NB4 (cell line): ENCODE data around the gene ZNF548.

ENCODE experiments used
- DNase-seq: peaks from one replicate; pipeline ENCODE4 v3.0.0; 2010; ENCODE audit warnings: low read depth
- H3K4me3 ChIP-seq: one replicate; pipeline ENCODE4 v1.5.1; 2011; ENCODE audit warnings: mild to moderate bottlenecking, low read depth, low read length, moderate library complexity
- CTCF ChIP-seq: IDR thresholded peaks from one replicate; pipeline ENCODE4 v1.5.1; 2012; ENCODE audit warnings: low read depth, low read length
- MAX ChIP-seq: IDR thresholded peaks from 2 replicates; pipeline ENCODE4 v1.6.1; 2011; ENCODE audit warnings: low read depth, low read length
- MYC ChIP-seq: IDR thresholded peaks from 2 replicates; pipeline ENCODE4 v1.6.1; 2011; ENCODE audit warnings: low read depth, low read length
- POLR2A ChIP-seq: IDR thresholded peaks from 2 replicates; pipeline ENCODE4 v1.6.1; 2011; ENCODE audit warnings: mild to moderate bottlenecking; ENCODE audit not compliant: insufficient read length; ENCODE audit errors: extremely low read depth

The ZNF548 gene

GRCh38 chr19:57389730-57390598 lies at the start of gene ZNF548:
Gene ZNF548, plus strand, starts transcription at chr19:57389854. Its CDS starts 246 bp downstream, at chr19:57390100.
- peak within 1 kb of the TSS; percentile 82 for H3K4me3 ChIP-seq
- peak; percentile 37 for TF ChIP-seq POLR2A
- TF ChIP-seq MAX: peak; percentile 49; the same call in 1 of the 2 replicates
- TF ChIP-seq CTCF: no peak
- TF ChIP-seq MYC: no peak
- DNase-seq: peak; percentile 97

- no peak for DNase-seq
- TF ChIP-seq CTCF (no peak), MAX (no peak), MYC (no peak), POLR2A (no peak)
- no peak overlapping the region for H3K4me3 ChIP-seq
These were observed 47.1 kb upstream of the ZNF548 start for GRCh38 chr19:57342582-57342981.

GRCh38 chr19:57348136-57348535 lies 41.5 kb upstream of the ZNF548 start:
- no peak for DNase-seq
- H3K4me3 ChIP-seq: no peak overlapping the region
- TF ChIP-seq POLR2A (no peak), MAX (no peak), CTCF (no peak), MYC (no peak)

GRCh38 chr19:57350877-57351805 lies 38.5 kb upstream of the ZNF548 start, which contains the start of gene ZNF304:
Gene ZNF304, plus strand, starts transcription at chr19:57351271. Its CDS starts 394 bp downstream, at chr19:57351665.
- TF ChIP-seq POLR2A (peak; percentile 41), MAX (no peak; the same call in 1 of the 2 replicates), MYC (peak; percentile 38; the same call in 1 of the 2 replicates), CTCF (no peak)
- peak within 1 kb of the TSS; percentile 86 for H3K4me3 ChIP-seq

GRCh38 chr19:57351867-57352266 lies 37.8 kb upstream of the ZNF548 start:
- no peak for DNase-seq
- peak overlapping the region; percentile 86 for H3K4me3 ChIP-seq
- TF ChIP-seq CTCF: no peak
- no peak for TF ChIP-seq POLR2A
- TF ChIP-seq MYC: no peak
- TF ChIP-seq MAX: no peak

More at GRCh38 chr19:57350877-57351805, 38.5 kb upstream of the ZNF548 start, which contains the start of gene ZNF304:
- peak; percentile 91 for DNase-seq
